NCI-H2107 (cell line): ENCODE results near the gene BIRC6.
"Not testable (repeated sequence)": the region's sequence is repeated elsewhere in the genome, so short reads cannot be mapped to it uniquely, and the experiment has no call there.

Experiments
- DNase-seq: peaks from one replicate; lab custom pipeline; 2025; lab: John Stamatoyannopoulos, UW

Gene BIRC6

GRCh38 chr2:32356681-32357317 is at the start of gene BIRC6:
TSS of gene BIRC6 (plus strand) at chr2:32357023. CDS start at chr2:32357162, 139 bp downstream.
- DNase-seq: peak; percentile 93

- no peak for DNase-seq
Measured at GRCh38 chr2:32310577-32310976, 46.2 kb upstream of the BIRC6 start.

GRCh38 chr2:32314886-32315285 is 41.9 kb upstream of the BIRC6 start:
- DNase-seq: no peak

GRCh38 chr2:32328679-32329078 is 28.1 kb upstream of the BIRC6 start:
- not testable (repeated sequence) for DNase-seq

GRCh38 chr2:32329180-32329980 is 27.4 kb upstream of the BIRC6 start:
- not testable (repeated sequence) for DNase-seq

GRCh38 chr2:32330136-32330535 is 26.7 kb upstream of the BIRC6 start:
- no peak for DNase-seq

GRCh38 chr2:32342801-32343200 is 14.0 kb upstream of the BIRC6 start:
- DNase-seq: no peak

- DNase-seq: not testable (repeated sequence)
Measured at GRCh38 chr2:32350797-32351196, 6.0 kb upstream of the BIRC6 start.

- DNase-seq: no peak
Measured at GRCh38 chr2:32355976-32356680, 695 bp upstream of the BIRC6 start.

GRCh38 chr2:32357318-32358110 is 691 bp downstream of the BIRC6 start:
- DNase-seq: no peak

GRCh38 chr2:32358111-32358482 is 1.3 kb downstream of the BIRC6 start:
- DNase-seq: no peak

- DNase-seq: no peak
Measured at GRCh38 chr2:32360416-32360815, 3.6 kb downstream of the BIRC6 start.

- not testable (repeated sequence) for DNase-seq
Measured at GRCh38 chr2:32362997-32363396, 6.2 kb downstream of the BIRC6 start.

GRCh38 chr2:32363597-32363996 is 6.8 kb downstream of the BIRC6 start:
- no peak for DNase-seq

- not testable (repeated sequence) for DNase-seq
Measured at GRCh38 chr2:32364290-32364689, 7.5 kb downstream of the BIRC6 start.

- not testable (repeated sequence) for DNase-seq
Measured at GRCh38 chr2:32365679-32366078, 8.9 kb downstream of the BIRC6 start.

GRCh38 chr2:32366595-32366994 is 9.8 kb downstream of the BIRC6 start:
- DNase-seq: no peak

GRCh38 chr2:32369222-32369621 is 12.4 kb downstream of the BIRC6 start:
- DNase-seq: no peak

GRCh38 chr2:32370942-32371341 is 14.1 kb downstream of the BIRC6 start:
- not testable (repeated sequence) for DNase-seq

GRCh38 chr2:32372519-32373182 is 15.8 kb downstream of the BIRC6 start:
- no peak for DNase-seq

GRCh38 chr2:32375228-32375892 is 18.5 kb downstream of the BIRC6 start:
- no peak for DNase-seq
